Measurements from ENCODE around the gene RELN. TPM values are rescaled to one million over a fixed set of nuclear protein-coding genes. Genes with fewer than 3 reads are reported as not detected.

Gene RELN
- total RNA-seq, 1 experiment from 2014 or later, result 0.63 TPM

GRCh38 chr7:103990991-103991390, 1.5 kb upstream of the RELN start:
- DNase-seq (ENCODE audit: low read depth), result no peak

DNA sequence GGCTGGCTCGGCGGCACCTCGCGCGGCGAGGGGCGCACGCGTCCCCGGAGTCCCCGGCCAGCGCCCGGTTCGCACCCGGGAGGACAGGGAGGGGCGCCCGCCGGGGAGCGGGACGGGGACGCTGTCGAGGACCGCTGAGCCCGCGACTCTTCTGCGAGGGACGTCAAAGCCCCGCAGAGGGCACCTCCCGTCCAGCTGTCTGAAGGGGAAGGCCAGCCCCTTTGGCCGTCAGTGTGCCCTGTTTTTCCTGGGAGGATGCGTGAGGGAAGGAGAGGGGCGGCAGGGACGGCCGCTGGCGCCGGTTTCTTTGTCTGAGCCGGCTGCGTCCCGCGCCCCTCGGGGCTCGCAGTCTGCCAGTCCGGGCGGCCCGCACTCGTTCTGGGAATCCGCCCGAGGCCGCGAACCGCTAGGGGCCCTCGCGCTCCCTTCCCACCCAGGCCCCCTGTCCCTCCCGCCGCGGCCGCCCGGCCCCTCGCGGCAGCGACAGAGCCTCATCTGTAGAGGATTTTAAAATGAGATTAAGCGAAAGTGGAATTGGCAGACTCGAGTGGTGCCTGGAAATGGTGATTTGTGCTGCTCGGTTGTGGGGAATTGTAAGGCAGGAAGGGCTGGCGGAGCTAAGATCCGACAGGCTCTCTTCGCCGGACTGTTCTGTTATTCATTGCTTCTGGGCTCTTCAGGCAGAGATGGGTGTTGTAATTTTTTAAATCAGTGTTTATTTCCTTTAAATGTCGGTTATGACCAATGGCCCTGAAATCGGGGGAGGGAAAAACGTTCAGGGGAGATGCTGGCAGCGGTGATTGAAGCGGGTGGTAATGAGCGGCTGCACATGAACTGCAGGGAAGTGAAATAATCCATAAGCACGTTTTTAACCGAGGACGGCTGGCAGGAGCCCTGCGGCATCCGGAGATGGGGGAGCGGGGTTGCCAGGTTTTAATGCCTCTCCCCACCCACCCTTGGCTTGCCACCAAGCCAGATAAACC, 618 bp upstream of the RELN start:
- DNase-seq (ENCODE audit: low read depth), result peak; percentile 5

GRCh38 chr7:103988468-103989199, 824 bp downstream of the RELN start:
- no peak for DNase-seq (ENCODE audit: low read depth)

GRCh38 chr7:103987451-103987850, 2.0 kb downstream of the RELN start:
- no peak for DNase-seq (ENCODE audit: low read depth)

DNA sequence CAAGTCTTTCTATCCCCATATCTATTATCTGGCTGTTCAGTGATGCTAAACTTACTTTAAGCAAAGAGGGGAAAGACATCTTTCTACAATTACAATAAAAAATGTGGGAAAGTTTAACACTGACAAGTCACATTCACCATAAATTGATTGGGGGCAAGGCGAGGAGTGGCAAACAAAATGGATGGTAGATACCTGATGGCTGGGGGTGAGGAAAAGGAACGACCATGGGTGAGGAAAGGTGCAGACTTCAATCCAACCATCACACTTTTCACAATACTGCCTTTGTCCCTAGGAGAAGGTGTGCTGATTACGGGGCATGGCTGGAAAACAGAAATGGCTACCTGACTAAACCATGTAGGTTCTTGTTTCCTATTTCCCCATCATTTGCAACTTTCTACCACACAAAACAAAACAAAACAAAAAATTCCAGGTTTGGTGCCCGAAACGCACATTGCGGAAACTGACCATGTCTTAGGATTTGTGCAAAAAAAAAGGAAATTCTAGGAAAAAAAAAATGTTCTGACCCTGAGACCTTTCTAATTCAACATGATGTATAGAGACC, 3.8 kb downstream of the RELN start:
- DNase-seq (ENCODE audit: low read depth), result no peak

- no peak for DNase-seq (ENCODE audit: low read depth)
Observed at GRCh38 chr7:103984050-103984449, 5.4 kb downstream of the RELN start.

- no peak for DNase-seq (ENCODE audit: low read depth)
Observed at GRCh38 chr7:103983201-103983977, 6.1 kb downstream of the RELN start.

DNA sequence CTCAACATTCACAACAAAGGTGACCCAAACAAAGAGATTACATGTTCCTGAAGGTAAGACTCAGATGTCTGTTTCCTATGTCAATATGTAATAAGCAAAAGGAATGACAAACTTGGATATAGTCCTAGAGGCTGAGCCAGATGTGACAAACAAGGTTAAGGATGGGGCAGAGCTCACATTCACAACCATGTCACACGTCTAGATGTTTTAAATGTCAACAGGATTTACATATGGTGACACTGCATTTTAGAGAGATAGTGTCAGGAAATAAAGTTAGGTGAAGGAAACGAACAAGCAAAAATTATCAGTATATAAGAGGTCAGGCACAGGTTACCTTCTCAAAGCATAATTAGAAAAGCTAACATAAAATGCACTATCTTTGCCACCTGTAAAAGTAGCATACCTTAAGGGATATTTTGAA, 8.4 kb downstream of the RELN start:
- DNase-seq (ENCODE audit: low read depth), result no peak

DNA sequence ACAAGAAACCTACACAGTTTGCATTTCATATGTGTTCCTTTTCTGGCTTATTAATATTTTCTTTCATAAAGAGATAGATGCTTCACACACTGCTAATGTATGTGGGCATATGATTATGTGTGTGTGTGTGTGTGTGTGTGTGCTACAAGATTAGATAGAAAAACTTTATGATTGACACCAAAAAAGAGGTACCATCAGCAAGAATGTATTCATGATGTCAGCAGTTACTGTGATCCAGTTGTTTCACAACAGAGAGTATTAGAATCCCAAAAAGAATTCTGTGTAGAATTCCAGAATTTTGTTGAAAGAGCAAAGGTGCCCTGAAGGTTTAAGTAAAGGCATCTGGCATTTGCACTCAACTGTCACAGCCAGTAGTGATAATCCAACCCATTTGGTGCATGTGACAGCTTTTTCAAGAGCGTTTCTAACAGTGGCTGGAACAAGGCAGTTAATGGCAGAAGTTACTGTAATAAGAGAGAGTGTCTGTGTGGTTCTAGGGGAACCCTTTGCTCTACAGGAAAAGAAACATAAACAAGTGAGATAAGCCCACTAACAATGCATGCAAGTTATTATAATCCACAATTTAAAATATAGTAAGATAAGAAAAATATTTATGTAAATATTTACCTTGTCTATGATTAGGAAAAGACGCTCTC, 16.6 kb downstream of the RELN start:
- DNase-seq (ENCODE audit: low read depth), result no peak

DNA sequence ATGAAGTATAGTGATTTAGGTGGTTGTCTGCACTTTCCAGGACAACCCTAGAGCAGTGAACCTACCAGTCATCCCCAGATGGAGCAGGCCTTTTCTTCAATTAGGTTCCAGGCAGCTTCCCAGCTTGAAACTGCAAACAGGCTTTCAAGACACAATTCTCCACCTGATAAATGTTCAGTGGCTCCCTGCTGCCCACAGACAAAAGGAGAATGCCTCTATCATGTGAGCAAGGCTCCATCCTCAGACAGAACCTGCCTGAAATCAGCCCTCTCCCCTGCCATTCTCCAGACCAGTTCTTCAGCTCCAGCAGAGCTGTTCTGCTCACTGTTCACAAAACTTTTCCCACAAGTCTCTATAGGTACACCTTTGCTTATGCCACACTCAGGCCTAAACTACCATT, 22.1 kb downstream of the RELN start:
- no peak for DNase-seq (ENCODE audit: low read depth)

- DNase-seq (ENCODE audit: low read depth), result no peak
Observed at GRCh38 chr7:103966593-103967277, 22.7 kb downstream of the RELN start.

DNA sequence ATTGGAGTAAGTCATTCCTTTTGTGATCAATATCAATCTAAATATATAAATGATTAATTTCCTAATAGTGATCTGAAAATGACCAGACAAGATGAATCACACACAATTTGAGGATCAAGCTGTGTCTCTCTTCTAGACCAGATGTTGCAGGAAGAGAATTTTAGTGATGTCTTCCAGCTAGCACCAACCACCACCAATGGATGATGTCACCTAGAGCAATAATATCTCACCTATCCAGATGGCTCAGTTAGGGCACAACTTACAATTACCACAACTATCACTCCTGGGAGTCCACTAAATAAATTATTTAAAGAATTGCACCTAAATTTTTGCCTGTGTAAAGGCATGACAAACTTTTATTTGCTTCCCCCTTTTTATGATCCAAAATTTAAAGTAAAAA, 25.2 kb downstream of the RELN start:
- DNase-seq (ENCODE audit: low read depth), result no peak

DNA sequence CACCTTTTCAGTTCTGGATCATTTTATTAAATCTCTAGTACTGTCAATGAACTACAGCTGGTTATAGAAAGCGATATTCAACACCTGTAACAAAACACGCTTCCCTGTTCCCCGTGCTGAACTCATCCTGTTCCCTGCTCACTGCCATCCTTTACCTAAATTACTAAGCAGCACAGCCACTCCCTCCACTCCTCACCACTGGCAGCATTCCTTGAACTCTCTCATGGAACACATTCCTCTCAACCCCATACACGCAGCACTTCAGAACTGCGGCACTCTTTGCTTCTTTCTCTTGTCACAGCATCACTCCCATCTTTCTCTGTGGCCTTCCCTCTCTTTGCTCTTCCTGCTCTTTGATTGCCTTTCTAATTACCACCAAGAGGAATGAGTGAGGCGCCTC, 27.4 kb downstream of the RELN start:
- no peak for DNase-seq (ENCODE audit: low read depth)

GRCh38 chr7:103958284-103958818, 31.1 kb downstream of the RELN start:
- no peak for DNase-seq (ENCODE audit: low read depth)

GRCh38 chr7:103955985-103956384, 33.5 kb downstream of the RELN start:
- DNase-seq (ENCODE audit: low read depth), result no peak

GRCh38 chr7:103952408-103952807, 37.0 kb downstream of the RELN start:
- DNase-seq (ENCODE audit: low read depth), result no peak

GRCh38 chr7:103951311-103951710, 38.1 kb downstream of the RELN start:
- DNase-seq (ENCODE audit: low read depth), result no peak

DNA sequence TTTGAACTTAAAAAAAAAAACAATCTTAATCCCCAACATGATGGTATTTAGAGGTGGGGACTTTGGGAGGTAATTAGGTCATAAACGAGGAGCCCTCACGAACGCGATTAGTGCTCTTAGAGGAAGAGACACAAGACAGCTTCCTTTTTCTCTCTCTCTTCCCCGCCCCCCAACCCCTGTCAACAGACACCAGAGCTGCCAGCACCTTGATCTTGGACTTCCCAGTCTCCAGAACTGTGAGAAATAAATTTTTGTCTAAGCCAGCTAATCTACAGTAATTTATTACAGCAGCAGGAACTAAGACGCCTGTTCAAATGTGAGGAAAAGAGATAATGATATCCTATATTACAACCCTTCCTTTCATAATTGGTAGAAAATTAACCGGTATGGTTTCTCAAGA, 40.1 kb downstream of the RELN start:
- no peak for DNase-seq (ENCODE audit: low read depth)

DNA sequence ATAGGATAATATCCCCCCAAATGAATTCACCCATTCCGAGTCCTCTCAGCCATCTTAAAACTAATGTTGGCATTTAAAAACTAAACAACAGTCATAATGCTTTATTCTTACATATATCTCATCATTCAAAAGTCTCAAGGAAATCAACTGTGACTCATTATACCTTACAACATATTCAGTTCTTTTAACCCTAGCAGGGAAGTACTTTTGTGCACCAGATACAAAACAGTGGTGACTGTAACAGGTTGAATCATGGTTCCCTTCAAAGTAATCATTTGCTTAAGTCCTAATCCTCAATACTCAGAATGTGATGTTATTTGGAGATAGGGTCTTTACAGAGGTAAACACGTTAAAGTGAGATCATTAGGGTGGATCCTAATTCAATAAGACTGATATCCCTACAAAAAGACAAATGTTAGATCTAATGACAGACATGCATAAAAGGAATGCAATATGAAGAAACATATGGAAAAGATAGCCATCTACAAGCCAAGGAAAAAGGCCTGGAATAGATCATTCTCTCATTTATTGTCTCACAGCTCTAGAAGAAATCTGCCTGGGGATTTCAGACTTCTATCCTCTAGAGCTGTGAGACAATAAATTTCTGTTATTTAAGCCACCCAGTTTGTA, 42.3 kb downstream of the RELN start:
- no peak for DNase-seq (ENCODE audit: low read depth)
